ENCODE results near the gene CYTH3. TPM values are rescaled to one million over a fixed set of nuclear protein-coding genes. Genes with fewer than 3 reads are reported as not detected.

The CYTH3 gene
- total and polyA plus RNA-seq, 2 of the 13 experiments (the other 11 are each of a cell fraction or from before 2014, with no cell fraction given): 3.1 to 3.8 TPM

DNA sequence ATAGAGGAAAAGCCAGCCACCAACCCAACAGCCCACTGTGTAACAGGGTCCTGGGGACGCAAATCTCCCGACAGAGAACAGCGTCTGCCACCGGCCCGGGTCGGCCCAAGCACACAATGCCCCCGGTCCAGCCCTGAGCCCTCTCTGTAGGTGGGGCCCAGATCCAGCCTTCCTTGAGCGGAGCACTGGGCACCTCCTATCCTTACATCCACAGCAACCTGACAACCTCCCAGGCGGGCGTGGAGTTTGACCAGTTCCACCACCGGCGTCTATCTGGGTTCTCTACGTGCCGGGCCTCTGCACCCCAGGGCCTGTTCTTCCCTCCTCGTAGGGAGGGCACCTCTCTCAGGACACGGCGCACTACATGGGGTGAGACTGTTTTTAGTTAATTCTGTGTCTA is 109.0 kb downstream of the CYTH3 start:
- Histone ChIP-seq H3K4me1 (ENCODE audit: insufficient read depth, low read length) (peaks cover 14% of the 10 kb centered on the region), H3K36me3 (replicated peaks in 1 of 2; ENCODE audit: control insufficient read depth in 1 of 2, insufficient read depth in 2 of 2, low read length in 2 of 2) (peaks cover 3 to 13% of the 10 kb centered on the region in 2 experiments; a peak in 1 of 5 replicates), H3K9me3 (ENCODE audit: low read length) (no peaks in the 10 kb centered on the region), H3K27ac (ENCODE audit: extremely low read length, insufficient read depth, low read length) (no peak overlapping the region), H4K20me1 (ENCODE audit: insufficient read depth, low read length) (no peaks in the 10 kb centered on the region), H3K4me3 (replicated peaks in 1 of 3; ENCODE audit: insufficient read depth in 1 of 3, low read depth in 2 of 3, low read length in 3 of 3) (no peak overlapping the region), H3K4me2 (ENCODE audit: low read depth, low read length) (no peak overlapping the region), H2AFZ (ENCODE audit: low read length) (no peak overlapping the region), H3K79me2 (ENCODE audit: insufficient read depth, low read length) (no peaks in the 10 kb centered on the region), H3K27me3 (ENCODE audit: control insufficient read depth in 1 of 2, insufficient read depth in 2 of 2, low read length in 2 of 2) (no peaks in the 10 kb centered on the region), H3K9ac (ENCODE audit: insufficient read depth, low read depth, low read length) (no peak overlapping the region)
- no TSS peak for BruUV-seq (replicated peaks)
- DNase-seq (ENCODE audit: low spot score): no peak
- CTCF ChIA-PET (ENCODE audit: low intra/inter-chr PET ratio, low total read pairs): no interaction called here
- no peak for FAIRE-seq
- intact Hi-C loops (cut with micrococcal nuclease; ENCODE audit: unreplicated experiment) (no loop called here), in situ Hi-C loops (cut with HindIII; ENCODE audit: extremely low pct_ligation_motif_present, low pct_unique_long_range_greater_than_20kb) (loop anchor here (5.0 to 10.0 kb wide), 2 partner anchors 159 to 271 kb away; no protein-coding TSS in a partner anchor)
- POLR2A ChIA-PET: no interaction called here
- TF ChIP-seq ZNF776 (CRISPR knock-in tag; IDR thresholded peaks at IDR 0.05): no peak
- TF ChIP-seq ETV5 (CRISPR knock-in tag; IDR thresholded peaks at IDR 0.05; ENCODE audit: borderline replicate concordance): no peak
- no peak for TF ChIP-seq ADNP (CRISPR knock-in tag; IDR thresholded peaks at IDR 0.05)
- TF ChIP-seq, protein P1, sequence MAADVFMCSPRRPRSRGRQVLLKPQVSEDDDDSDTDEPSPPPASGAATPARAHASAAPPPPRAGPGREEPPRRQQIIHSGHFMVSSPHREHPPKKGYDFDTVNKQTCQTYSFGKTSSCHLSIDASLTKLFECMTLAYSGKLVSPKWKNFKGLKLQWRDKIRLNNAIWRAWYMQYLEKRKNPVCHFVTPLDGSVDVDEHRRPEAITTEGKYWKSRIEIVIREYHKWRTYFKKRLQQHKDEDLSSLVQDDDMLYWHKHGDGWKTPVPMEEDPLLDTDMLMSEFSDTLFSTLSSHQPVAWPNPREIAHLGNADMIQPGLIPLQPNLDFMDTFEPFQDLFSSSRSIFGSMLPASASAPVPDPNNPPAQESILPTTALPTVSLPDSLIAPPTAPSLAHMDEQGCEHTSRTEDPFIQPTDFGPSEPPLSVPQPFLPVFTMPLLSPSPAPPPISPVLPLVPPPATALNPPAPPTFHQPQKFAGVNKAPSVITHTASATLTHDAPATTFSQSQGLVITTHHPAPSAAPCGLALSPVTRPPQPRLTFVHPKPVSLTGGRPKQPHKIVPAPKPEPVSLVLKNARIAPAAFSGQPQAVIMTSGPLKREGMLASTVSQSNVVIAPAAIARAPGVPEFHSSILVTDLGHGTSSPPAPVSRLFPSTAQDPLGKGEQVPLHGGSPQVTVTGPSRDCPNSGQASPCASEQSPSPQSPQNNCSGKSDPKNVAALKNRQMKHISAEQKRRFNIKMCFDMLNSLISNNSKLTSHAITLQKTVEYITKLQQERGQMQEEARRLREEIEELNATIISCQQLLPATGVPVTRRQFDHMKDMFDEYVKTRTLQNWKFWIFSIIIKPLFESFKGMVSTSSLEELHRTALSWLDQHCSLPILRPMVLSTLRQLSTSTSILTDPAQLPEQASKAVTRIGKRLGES (CRISPR knock-in tag; IDR thresholded peaks at IDR 0.05; ENCODE audit: borderline replicate concordance): no peak
- TF ChIP-seq, protein P2, sequence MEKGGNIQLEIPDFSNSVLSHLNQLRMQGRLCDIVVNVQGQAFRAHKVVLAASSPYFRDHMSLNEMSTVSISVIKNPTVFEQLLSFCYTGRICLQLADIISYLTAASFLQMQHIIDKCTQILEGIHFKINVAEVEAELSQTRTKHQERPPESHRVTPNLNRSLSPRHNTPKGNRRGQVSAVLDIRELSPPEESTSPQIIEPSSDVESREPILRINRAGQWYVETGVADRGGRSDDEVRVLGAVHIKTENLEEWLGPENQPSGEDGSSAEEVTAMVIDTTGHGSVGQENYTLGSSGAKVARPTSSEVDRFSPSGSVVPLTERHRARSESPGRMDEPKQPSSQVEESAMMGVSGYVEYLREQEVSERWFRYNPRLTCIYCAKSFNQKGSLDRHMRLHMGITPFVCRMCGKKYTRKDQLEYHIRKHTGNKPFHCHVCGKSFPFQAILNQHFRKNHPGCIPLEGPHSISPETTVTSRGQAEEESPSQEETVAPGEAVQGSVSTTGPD (CRISPR knock-in tag; IDR thresholded peaks at IDR 0.05): no peak
- TF ChIP-seq, protein P3, sequence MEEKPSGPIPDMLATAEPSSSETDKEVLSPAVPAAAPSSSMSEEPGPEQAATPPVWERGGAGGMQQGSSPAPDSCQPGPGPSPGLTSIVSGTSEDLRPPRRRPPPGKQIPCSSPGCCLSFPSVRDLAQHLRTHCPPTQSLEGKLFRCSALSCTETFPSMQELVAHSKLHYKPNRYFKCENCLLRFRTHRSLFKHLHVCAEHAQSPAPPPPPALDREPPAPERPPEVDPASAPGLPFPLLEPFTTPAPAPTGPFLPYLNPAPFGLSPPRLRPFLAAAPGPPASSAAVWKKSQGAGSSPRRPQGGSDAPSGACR (CRISPR knock-in tag; IDR thresholded peaks at IDR 0.05): no peak
- TF ChIP-seq, protein P4, sequence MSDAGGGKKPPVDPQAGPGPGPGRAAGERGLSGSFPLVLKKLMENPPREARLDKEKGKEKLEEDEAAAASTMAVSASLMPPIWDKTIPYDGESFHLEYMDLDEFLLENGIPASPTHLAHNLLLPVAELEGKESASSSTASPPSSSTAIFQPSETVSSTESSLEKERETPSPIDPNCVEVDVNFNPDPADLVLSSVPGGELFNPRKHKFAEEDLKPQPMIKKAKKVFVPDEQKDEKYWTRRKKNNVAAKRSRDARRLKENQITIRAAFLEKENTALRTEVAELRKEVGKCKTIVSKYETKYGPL (CRISPR knock-in tag; IDR thresholded peaks at IDR 0.05): no peak
- no peak for TF ChIP-seq ZNF326 (CRISPR knock-in tag; IDR thresholded peaks at IDR 0.05; ENCODE audit: borderline replicate concordance)
- TF ChIP-seq, protein P5, sequence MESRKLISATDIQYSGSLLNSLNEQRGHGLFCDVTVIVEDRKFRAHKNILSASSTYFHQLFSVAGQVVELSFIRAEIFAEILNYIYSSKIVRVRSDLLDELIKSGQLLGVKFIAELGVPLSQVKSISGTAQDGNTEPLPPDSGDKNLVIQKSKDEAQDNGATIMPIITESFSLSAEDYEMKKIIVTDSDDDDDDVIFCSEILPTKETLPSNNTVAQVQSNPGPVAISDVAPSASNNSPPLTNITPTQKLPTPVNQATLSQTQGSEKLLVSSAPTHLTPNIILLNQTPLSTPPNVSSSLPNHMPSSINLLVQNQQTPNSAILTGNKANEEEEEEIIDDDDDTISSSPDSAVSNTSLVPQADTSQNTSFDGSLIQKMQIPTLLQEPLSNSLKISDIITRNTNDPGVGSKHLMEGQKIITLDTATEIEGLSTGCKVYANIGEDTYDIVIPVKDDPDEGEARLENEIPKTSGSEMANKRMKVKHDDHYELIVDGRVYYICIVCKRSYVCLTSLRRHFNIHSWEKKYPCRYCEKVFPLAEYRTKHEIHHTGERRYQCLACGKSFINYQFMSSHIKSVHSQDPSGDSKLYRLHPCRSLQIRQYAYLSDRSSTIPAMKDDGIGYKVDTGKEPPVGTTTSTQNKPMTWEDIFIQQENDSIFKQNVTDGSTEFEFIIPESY (CRISPR knock-in tag; IDR thresholded peaks at IDR 0.05): no peak
- no peak for ATAC-seq
- WGBS (ENCODE audit: low lambda C conversion rate): 95% methylated on average over 9 of the region's 17 CpGs
